ENCODE results near the gene AFAP1. TPM values are rescaled to one million over a fixed set of nuclear protein-coding genes. Genes with fewer than 3 reads are reported as not detected.

AFAP1 gene
- total and polyA plus RNA-seq, 2 donors from 2014 or later: 2.6 to 26.3 TPM

DNA sequence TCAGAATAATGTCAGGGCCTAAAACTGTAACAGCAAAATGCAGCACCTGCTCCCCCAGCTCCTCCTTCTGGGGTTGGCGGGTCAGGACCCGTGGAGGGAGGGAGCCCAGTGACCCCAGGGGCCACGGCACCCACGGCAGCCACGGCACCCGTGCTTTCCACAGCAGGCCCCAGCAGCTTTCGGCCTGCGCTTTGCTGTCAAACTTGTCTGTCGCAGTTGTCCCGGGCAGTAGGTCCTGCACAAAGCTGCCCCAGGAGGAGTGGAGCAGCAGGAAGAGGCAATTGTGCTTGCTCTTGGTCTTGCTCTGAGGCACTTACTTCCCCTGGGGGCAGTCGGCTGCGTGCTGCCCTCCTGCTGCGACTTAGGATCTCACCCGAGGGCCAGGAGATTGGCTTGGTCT lies 183.6 kb downstream of the AFAP1 start:
- Histone ChIP-seq H3K36me3 (ENCODE audit: control insufficient read depth in 2 of 3, insufficient read depth in 3 of 3, low read length in 3 of 3) (no peaks in the 10 kb centered on the region), H3K9me3 (ENCODE audit: control insufficient read depth in 2 of 3, insufficient read depth in 1 of 3, low read length in 3 of 3) (no peaks in the 10 kb centered on the region), H3K9ac (ENCODE audit: low read length in 3 of 3) (no peak overlapping the region), H3K4me3 (ENCODE audit: low read length in 3 of 3) (no peak overlapping the region), H3K27ac (ENCODE audit: low read depth in 2 of 2, low read length in 2 of 2) (no peak overlapping the region), H3K27me3 (ENCODE audit: control insufficient read depth, insufficient read depth, low read length) (no peaks in the 10 kb centered on the region), H3K4me1 (ENCODE audit: control insufficient read depth in 2 of 3, insufficient read depth in 2 of 3, low read depth in 1 of 3, low read length in 3 of 3) (peaks cover 0 to 4% (median 0%) of the 10 kb centered on the region in 3 donors)
- intact Hi-C loops (cut with DNase I): no loop called here
- FAIRE-seq (no peak), DNase-seq (peak in 1 of 5 donors; percentile 54)
- TF ChIP-seq, protein P1, sequence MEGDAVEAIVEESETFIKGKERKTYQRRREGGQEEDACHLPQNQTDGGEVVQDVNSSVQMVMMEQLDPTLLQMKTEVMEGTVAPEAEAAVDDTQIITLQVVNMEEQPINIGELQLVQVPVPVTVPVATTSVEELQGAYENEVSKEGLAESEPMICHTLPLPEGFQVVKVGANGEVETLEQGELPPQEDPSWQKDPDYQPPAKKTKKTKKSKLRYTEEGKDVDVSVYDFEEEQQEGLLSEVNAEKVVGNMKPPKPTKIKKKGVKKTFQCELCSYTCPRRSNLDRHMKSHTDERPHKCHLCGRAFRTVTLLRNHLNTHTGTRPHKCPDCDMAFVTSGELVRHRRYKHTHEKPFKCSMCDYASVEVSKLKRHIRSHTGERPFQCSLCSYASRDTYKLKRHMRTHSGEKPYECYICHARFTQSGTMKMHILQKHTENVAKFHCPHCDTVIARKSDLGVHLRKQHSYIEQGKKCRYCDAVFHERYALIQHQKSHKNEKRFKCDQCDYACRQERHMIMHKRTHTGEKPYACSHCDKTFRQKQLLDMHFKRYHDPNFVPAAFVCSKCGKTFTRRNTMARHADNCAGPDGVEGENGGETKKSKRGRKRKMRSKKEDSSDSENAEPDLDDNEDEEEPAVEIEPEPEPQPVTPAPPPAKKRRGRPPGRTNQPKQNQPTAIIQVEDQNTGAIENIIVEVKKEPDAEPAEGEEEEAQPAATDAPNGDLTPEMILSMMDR (IDR thresholded peaks at IDR 0.05; ENCODE audit: borderline replicate concordance, extremely low read depth, insufficient read depth): no peak

DNA sequence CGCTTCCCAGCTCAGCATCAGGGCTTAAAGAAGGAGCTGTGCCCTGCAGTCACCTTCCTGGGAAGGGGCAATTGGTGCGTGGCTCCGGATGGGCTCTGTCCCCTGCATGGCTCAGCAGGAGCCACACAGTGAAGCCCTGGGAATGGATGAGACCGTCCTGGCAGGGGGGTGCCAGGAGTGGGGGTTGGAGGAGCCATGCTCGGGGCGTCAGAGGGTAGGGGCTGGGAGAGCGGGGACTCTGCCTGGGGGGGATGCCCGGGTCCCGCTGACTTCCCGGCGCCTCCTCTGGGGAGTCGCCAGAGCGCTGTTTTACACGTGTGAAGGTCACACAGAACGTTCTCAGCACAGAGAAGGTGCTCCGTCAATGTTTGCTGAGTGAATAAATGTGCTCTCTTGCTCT lies 184.1 kb downstream of the AFAP1 start:
- DNase-seq: peak in 1 of 5 donors; percentile 66
- no peaks in the 10 kb centered on the region for H3K9me3 ChIP-seq (ENCODE audit: control insufficient read depth in 2 of 3, insufficient read depth in 1 of 3, low read length in 3 of 3)
- H3K36me3 ChIP-seq (ENCODE audit: control insufficient read depth in 2 of 3, insufficient read depth in 3 of 3, low read length in 3 of 3): no peaks in the 10 kb centered on the region
- H3K4me3 ChIP-seq (ENCODE audit: low read length in 3 of 3): no peak overlapping the region
- peaks cover 0 to 4% (median 0%) of the 10 kb centered on the region in 3 donors for H3K4me1 ChIP-seq (ENCODE audit: control insufficient read depth in 2 of 3, insufficient read depth in 2 of 3, low read depth in 1 of 3, low read length in 3 of 3)
- no peak overlapping the region for H3K27ac ChIP-seq (ENCODE audit: low read depth in 2 of 2, low read length in 2 of 2)
- FAIRE-seq: no peak
- no peaks in the 10 kb centered on the region for H3K27me3 ChIP-seq (ENCODE audit: control insufficient read depth, insufficient read depth, low read length)
- TF ChIP-seq, protein P1 (IDR thresholded peaks at IDR 0.05; ENCODE audit: borderline replicate concordance, extremely low read depth, insufficient read depth): no peak
- no peak overlapping the region for H3K9ac ChIP-seq (ENCODE audit: low read length in 3 of 3)
- intact Hi-C loops (cut with DNase I): no loop called here

DNA sequence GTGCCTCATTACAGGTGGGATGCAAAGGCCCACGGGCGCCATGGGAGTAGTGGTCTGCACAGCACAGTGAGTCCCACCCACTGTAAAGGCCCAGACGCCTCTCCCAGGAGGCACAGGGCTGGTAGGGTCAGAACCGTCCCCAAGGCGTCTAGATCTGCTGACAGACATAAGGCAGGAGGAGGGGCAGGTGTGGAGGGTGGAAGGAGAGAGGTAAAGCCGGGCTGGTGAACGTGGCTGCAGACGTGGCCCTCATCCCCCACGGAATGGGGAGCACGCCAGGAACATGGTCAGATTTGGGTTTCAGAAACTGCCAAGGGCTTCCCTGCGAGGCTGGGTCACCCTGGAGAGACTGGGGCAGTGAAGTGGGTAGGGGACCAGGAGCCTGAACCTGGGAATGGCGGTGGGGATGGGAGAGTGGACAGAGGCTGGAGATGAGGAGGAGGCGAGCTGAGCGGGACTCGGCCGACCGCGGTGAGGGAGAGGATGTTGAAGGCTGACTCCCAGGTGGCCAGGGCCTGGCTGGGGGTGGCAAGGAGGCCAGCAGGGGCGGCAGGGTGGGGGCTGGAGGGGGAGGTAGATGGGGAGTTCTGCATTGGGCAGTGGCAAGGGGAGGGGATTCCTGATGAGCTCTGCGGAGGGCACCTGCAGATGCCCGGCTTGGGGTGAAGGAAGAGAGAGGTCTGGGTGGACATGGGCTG lies 184.9 kb downstream of the AFAP1 start:
- H3K27me3 ChIP-seq (ENCODE audit: control insufficient read depth, insufficient read depth, low read length): no peaks in the 10 kb centered on the region
- TF ChIP-seq, protein P1 (IDR thresholded peaks at IDR 0.05; ENCODE audit: borderline replicate concordance, extremely low read depth, insufficient read depth): no peak
- H3K27ac ChIP-seq (ENCODE audit: low read depth in 2 of 2, low read length in 2 of 2): no peak overlapping the region
- peak in 1 of 5 donors; percentile 71 for DNase-seq
- peaks cover 0 to 4% (median 0%) of the 10 kb centered on the region in 3 donors for H3K4me1 ChIP-seq (ENCODE audit: control insufficient read depth in 2 of 3, insufficient read depth in 2 of 3, low read depth in 1 of 3, low read length in 3 of 3)
- FAIRE-seq: no peak
- no peak overlapping the region for H3K9ac ChIP-seq (ENCODE audit: low read length in 3 of 3)
- no peaks in the 10 kb centered on the region for H3K9me3 ChIP-seq (ENCODE audit: control insufficient read depth in 2 of 3, insufficient read depth in 1 of 3, low read length in 3 of 3)
- no peaks in the 10 kb centered on the region for H3K36me3 ChIP-seq (ENCODE audit: control insufficient read depth in 2 of 3, insufficient read depth in 3 of 3, low read length in 3 of 3)
- intact Hi-C loops (cut with DNase I): no loop called here
- no peak overlapping the region for H3K4me3 ChIP-seq (ENCODE audit: low read length in 3 of 3)

Data from kidney (tissue), 14 donors.